Mammary epithelial cell (primary cell): ENCODE measurements around the gene RAG1.

Source experiments
- EZH2 ChIP-seq: IDR thresholded peaks from 2 replicates; pipeline ENCODE4 v1.6.1; 2012; ENCODE audit warnings: low read length, inconsistent platforms, borderline replicate concordance
- TF ChIP-seq, protein P1 (sequence below), 2 donors: IDR thresholded peaks in 1 of 2; conservative IDR thresholded peaks in 1 of 2; 2 replicates each; pipeline ENCODE4 v1.5.1; 2011 to 2012; ENCODE audit warnings: inconsistent platforms in 2 of 2, low read length in 2 of 2, mild to moderate bottlenecking in 2 of 2, control low read depth in 1 of 2, low read depth in 1 of 2; ENCODE audit not compliant: insufficient read depth in 1 of 2; ENCODE audit errors: extremely low read depth in 1 of 2

DNA sequence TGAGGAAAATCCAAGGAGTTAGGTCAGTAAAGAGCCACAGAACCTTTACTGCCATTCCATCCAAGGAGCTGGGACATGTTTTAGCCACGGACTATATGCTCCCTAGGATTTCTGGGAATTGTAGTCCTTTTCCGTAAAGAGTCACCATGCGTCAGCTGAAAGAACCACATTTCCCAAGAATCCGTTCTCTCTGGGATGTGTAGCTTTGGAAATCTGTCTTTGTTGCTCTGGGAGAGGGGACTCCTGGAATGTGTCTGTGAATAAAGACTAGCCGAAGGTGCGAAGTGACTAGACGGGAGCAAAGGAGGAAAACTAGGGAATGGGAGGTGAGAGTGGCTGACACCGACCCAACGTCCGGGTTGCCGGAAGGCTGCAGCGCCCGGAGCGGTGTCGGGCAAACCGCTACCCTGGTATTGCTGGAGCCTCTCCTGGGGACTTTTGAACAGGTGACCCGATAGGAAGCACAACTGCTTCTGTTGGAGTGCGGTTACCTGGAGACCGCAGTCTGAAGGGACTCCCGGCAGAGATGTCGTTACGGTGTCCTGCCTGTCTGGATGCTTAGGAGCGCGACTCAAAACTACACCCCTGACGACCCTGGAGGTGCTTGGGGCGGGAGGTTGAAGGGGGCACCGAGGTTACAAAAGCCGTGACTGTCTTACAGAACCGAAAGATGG, 26.6 kb downstream of the RAG1 start, which contains the start of gene IFTAP:
- TF ChIP-seq, protein P1, sequence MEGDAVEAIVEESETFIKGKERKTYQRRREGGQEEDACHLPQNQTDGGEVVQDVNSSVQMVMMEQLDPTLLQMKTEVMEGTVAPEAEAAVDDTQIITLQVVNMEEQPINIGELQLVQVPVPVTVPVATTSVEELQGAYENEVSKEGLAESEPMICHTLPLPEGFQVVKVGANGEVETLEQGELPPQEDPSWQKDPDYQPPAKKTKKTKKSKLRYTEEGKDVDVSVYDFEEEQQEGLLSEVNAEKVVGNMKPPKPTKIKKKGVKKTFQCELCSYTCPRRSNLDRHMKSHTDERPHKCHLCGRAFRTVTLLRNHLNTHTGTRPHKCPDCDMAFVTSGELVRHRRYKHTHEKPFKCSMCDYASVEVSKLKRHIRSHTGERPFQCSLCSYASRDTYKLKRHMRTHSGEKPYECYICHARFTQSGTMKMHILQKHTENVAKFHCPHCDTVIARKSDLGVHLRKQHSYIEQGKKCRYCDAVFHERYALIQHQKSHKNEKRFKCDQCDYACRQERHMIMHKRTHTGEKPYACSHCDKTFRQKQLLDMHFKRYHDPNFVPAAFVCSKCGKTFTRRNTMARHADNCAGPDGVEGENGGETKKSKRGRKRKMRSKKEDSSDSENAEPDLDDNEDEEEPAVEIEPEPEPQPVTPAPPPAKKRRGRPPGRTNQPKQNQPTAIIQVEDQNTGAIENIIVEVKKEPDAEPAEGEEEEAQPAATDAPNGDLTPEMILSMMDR (conservative IDR thresholded peaks at IDR 0.05 in 1 of 2, IDR thresholded peaks at IDR 0.05 in 1 of 2; ENCODE audit: extremely low read depth in 1 of 2, insufficient read depth in 1 of 2, low read depth in 1 of 2, low read length in 2 of 2), result no peak
- no peak for TF ChIP-seq EZH2
